Calu3 (cell line): Measurements from ENCODE around the gene LIMCH1. TPM values are rescaled to one million over a fixed set of nuclear protein-coding genes. Genes with fewer than 3 reads are reported as not detected.

Experiments used
- BruUV-seq: library from RNA; stranded (reverse); fragments of 400-500 nt; replicated peaks from 2 replicates; lab custom pipeline; 2021; lab: Mats Ljungman, UMichigan
- CTCF ChIA-PET: fragments of 300-600 bp; sonication (Branson Sonifier 250); formaldehyde crosslinking; loops from one replicate; lab custom pipeline; 2022; ENCODE audit warnings: antibody characterized with exemption; lab: Charles Lee
- DNase-seq: peaks from one replicate; pipeline ENCODE4 v3.0.0; 2022
- H3K27ac Mint-ChIP-seq: one replicate; pipeline ENCODE4 v1.8.0; 2022; ENCODE audit warnings: mixed read lengths; ENCODE audit not compliant: unreplicated experiment
- H3K27me3 Mint-ChIP-seq: one replicate; pipeline ENCODE4 v1.8.0; 2022; ENCODE audit warnings: mixed read lengths; ENCODE audit not compliant: unreplicated experiment
- H3K36me3 Mint-ChIP-seq: one replicate; pipeline ENCODE4 v1.8.0; 2022; ENCODE audit warnings: mild to moderate bottlenecking, moderate library complexity, mixed read lengths; ENCODE audit not compliant: insufficient read depth, unreplicated experiment
- H3K4me1 Mint-ChIP-seq: one replicate; pipeline ENCODE4 v1.8.0; 2022; ENCODE audit warnings: mild to moderate bottlenecking, low read depth, mixed read lengths; ENCODE audit not compliant: unreplicated experiment
- H3K4me3 Mint-ChIP-seq: one replicate; pipeline ENCODE4 v1.8.0; 2022; ENCODE audit warnings: mild to moderate bottlenecking, low read depth, moderate library complexity, mixed read lengths; ENCODE audit not compliant: unreplicated experiment
- H3K9me3 Mint-ChIP-seq: one replicate; pipeline ENCODE4 v1.8.0; 2022; ENCODE audit warnings: low read depth, mixed read lengths; ENCODE audit not compliant: unreplicated experiment
- intact Hi-C: fragments of 100-400 bp; cut with micrococcal nuclease; formaldehyde crosslinking; loops from one replicate; pipeline ENCODE4 v1.10.0; 2022; ENCODE audit not compliant: unreplicated experiment
- total RNA-seq: library from RNA; stranded (reverse); gene quantifications from 2 replicates; pipeline ENCODE4 v1.2.3, GENCODE V29; 2022
- TF ChIP-seq, protein P1 (sequence below): fragments of 200-600 bp; IDR thresholded peaks from one replicate; pipeline ENCODE4 v1.8.0; 2022; ENCODE audit warnings: antibody characterized with exemption; ENCODE audit not compliant: unreplicated experiment

The LIMCH1 gene
- total RNA-seq, 1 experiment from 2014 or later = 78.7 TPM

GRCh38 chr4:41534404-41534803 is 3.6 kb upstream of the LIMCH1 start:
- Mint-ChIP-seq H3K9me3 (no peaks in the 10 kb centered on the region), H3K27me3 (no peaks in the 10 kb centered on the region), H3K27ac (no peak overlapping the region), H3K4me1 (peaks cover 33% of the 10 kb centered on the region), H3K4me3 (no peak overlapping the region), H3K36me3 (no peaks in the 10 kb centered on the region)
- DNase-seq = no peak
- no TSS peak for BruUV-seq
- TF ChIP-seq, protein P1, sequence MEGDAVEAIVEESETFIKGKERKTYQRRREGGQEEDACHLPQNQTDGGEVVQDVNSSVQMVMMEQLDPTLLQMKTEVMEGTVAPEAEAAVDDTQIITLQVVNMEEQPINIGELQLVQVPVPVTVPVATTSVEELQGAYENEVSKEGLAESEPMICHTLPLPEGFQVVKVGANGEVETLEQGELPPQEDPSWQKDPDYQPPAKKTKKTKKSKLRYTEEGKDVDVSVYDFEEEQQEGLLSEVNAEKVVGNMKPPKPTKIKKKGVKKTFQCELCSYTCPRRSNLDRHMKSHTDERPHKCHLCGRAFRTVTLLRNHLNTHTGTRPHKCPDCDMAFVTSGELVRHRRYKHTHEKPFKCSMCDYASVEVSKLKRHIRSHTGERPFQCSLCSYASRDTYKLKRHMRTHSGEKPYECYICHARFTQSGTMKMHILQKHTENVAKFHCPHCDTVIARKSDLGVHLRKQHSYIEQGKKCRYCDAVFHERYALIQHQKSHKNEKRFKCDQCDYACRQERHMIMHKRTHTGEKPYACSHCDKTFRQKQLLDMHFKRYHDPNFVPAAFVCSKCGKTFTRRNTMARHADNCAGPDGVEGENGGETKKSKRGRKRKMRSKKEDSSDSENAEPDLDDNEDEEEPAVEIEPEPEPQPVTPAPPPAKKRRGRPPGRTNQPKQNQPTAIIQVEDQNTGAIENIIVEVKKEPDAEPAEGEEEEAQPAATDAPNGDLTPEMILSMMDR = no peak
- CTCF ChIA-PET = no interaction called here
- intact Hi-C loops = no loop called here

- TF ChIP-seq, protein P1 = no peak
- CTCF ChIA-PET = no interaction called here
- Mint-ChIP-seq H3K4me1 (peaks cover 24% of the 10 kb centered on the region), H3K27ac (no peak overlapping the region), H3K4me3 (no peak overlapping the region), H3K36me3 (no peaks in the 10 kb centered on the region), H3K27me3 (no peaks in the 10 kb centered on the region), H3K9me3 (no peaks in the 10 kb centered on the region)
- BruUV-seq = no TSS peak
- intact Hi-C loops = no loop called here
- DNase-seq = no peak
Measured at GRCh38 chr4:41535911-41536371, 2.0 kb upstream of the LIMCH1 start.

DNA sequence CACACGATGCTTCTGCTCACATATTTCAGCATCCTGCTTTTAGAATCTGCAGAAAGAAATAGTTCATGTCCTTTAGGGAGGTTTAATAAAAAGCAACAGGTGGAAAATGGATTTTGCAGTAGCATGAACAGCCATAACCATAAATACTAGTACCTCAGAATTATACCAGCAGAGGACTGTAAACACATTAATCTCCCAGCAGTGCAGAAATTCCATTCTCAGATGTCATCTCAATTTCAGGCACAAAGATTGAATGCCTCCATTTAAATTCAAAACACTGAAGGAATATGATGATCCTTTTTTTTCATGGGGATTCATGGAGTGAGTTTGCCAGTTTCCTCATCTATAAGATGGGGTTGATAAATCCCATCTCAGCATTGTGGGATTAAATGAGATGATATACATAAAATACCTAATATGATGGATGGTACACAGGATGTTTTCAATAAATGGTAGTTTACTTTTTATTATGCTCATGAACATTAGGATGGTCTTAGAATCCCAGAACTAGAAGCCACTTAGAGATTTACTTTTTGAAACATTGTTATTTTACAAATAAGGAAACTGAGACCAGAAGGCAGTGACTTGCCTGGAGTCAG is 566 bp upstream of the LIMCH1 start:
- no peaks in the 10 kb centered on the region for H3K9me3 Mint-ChIP-seq
- no peaks in the 10 kb centered on the region for H3K27me3 Mint-ChIP-seq
- peaks cover 15% of the 10 kb centered on the region for H3K4me1 Mint-ChIP-seq
- TF ChIP-seq, protein P1 = no peak
- no peak overlapping the region for H3K4me3 Mint-ChIP-seq
- no TSS peak for BruUV-seq
- CTCF ChIA-PET = no interaction called here
- H3K27ac Mint-ChIP-seq = no peak overlapping the region
- intact Hi-C loops = no loop called here
- no peak for DNase-seq
- no peaks in the 10 kb centered on the region for H3K36me3 Mint-ChIP-seq

DNA sequence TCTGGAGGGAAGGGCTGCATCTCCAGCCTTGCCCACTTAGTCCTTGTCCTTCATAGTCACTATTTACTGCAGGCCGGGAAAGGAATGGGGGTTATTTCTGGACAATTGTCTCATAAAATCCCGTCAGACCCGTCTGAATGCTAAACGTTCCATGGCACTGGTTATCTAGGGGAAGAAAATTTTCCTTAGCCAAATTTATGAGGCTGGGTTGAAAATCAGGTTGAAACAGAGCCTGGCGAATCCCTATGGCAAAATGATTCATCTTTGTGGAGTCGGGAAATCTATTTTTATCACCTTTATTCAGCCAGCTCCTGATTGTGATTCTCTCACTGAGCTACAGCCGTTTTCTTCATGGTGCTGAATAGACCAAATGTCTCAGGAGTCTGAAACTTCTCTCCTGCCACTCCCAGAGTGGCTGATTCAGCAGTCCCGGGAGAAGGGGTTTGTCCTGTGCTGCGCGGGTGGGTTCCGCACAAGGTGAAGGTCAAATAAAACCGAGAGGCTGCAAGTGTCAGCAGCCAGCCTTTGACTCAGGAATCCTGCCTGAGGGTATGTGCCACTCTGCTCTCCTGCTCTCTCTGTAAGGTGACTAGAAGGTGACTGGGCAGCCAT is 1.0 kb downstream of the LIMCH1 start:
- intact Hi-C loops = no loop called here
- no peaks in the 10 kb centered on the region for H3K27me3 Mint-ChIP-seq
- TF ChIP-seq, protein P1 = no peak
- no peak for DNase-seq
- no peaks in the 10 kb centered on the region for H3K9me3 Mint-ChIP-seq
- no peak overlapping the region for H3K27ac Mint-ChIP-seq
- no TSS peak for BruUV-seq
- peaks cover under 1% of the 10 kb centered on the region for H3K4me1 Mint-ChIP-seq
- no peak overlapping the region for H3K4me3 Mint-ChIP-seq
- H3K36me3 Mint-ChIP-seq = no peaks in the 10 kb centered on the region
- CTCF ChIA-PET = no interaction called here
